K562 (cell line): ENCODE data around the gene GRIN1. TPM values are rescaled to one million over a fixed set of nuclear protein-coding genes. Genes with fewer than 3 reads are reported as not detected.

Source experiments
- EWSR1 ChIP-seq: fragments of 450-650 bp; IDR thresholded peaks from 2 replicates; pipeline ENCODE4 v1.6.1; 2018; ENCODE audit warnings: borderline replicate concordance, mild to moderate bottlenecking, low read depth, moderate library complexity; ENCODE audit not compliant: partially characterized antibody
- NFRKB ChIP-seq: fragments of 450-650 bp; IDR thresholded peaks from 2 replicates; pipeline ENCODE4 v1.6.1; 2016; ENCODE audit warnings: low read depth
- ZNF232 ChIP-seq: sonication (generic); formaldehyde crosslinking; IDR thresholded peaks from 2 replicates; pipeline ENCODE4 v1.8.0; 2022; ENCODE audit warnings: mild to moderate bottlenecking, missing genetic modification reagents
- polyA plus RNA-seq, 8 experiments: library from polyadenylated mRNA; depleted of rRNA in 4 of 8; stranded (reverse) in 5 of 8; unstranded in 3 of 8; fragments of >200 nt; fragmentation: Nextera tagmentation in 2 of 8; fragmentation: Illumina TruSeq in 1 of 8; extraction: Ambion mirVana in 2 of 8; extraction: Trizol in 1 of 8; gene quantifications; 2 replicates each; pipeline versions ENCODE4 v1.2.1 to v1.2.3, GENCODE V29; 2011 to 2014; ENCODE audit warnings: inconsistent platforms in 1 of 8, missing spikeins in 1 of 8
- total RNA-seq, 7 experiments: library from RNA; depleted of rRNA in 6 of 7; stranded (reverse); fragments of >200 nt in 6 of 7; fragmentation: Illumina TruSeq in 2 of 7; extraction: Trizol in 2 of 7; gene quantifications; 2 replicates each; pipeline versions ENCODE4 v1.2.1 to v1.2.3, GENCODE V29; 2011 to 2021; ENCODE audit warnings: low replicate concordance in 1 of 7
- TF ChIP-seq, protein P1 (sequence below): fragments of 200-600 bp; sonication (generic); IDR thresholded peaks from one replicate; pipeline ENCODE4 v1.6.1; 2012; ENCODE audit warnings: mild to moderate bottlenecking, low read depth, low read length, inconsistent platforms
- TF ChIP-seq, protein P2 (sequence below), 2 experiments: fragments of 450-650 bp in 1 of 2; sonication (generic) in 1 of 2; formaldehyde crosslinking in 1 of 2; IDR thresholded peaks; 2 replicates each; pipeline versions ENCODE4 v1.7.1 to v1.9.0; 2016 to 2022; ENCODE audit warnings: inconsistent platforms in 1 of 2, mild to moderate bottlenecking in 1 of 2, missing genetic modification reagents in 1 of 2

The GRIN1 gene
- total and polyA plus RNA-seq, 9 of the 15 experiments (the other 6 are each of a cell fraction or from before 2014, with no cell fraction given): 0.03 to 0.35 (median 0.16) TPM; not detected in 6

DNA sequence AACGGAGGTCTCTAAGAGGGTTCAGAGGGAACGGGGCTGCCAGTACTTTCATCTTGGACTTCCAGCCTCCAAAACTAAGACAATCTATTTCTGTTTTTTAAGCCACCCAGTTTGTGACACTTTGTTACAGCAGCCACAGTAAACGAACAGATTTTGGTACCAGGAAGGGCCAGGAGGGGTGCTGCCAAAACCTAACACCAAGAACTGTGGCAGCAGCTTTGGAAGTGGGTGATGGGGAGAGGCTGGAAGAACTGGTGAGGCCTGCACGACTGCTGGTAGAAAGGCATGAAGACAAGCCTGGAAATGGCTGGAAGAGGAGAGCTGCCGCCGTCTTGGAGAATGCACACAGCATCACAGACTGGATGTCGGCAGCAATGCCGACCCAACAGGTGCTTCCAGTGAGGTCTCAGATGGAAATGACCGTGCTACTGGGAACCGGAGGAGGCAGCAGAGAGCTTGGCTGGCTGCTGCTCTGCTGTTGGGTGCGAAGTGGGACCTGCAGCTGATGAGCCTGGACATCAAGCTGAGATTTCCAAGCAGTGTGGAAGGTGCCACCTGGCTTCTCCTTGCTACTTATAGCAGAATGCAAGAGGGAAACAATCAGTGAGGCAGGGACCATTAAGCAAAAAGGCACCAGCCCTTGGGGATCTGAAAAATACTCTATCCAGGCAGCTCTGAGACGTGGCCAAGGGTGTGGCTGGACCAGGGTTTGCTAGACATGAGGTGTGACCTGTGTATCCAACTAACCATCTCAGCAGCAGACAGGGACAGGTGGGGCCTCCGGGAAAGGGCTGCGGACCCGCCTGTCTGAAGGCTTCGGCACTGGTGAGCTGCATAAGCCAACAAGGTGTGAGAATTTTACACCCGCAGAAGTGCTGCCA, 37.6 kb downstream of the GRIN1 start (continued):
- TF ChIP-seq, protein P1, sequence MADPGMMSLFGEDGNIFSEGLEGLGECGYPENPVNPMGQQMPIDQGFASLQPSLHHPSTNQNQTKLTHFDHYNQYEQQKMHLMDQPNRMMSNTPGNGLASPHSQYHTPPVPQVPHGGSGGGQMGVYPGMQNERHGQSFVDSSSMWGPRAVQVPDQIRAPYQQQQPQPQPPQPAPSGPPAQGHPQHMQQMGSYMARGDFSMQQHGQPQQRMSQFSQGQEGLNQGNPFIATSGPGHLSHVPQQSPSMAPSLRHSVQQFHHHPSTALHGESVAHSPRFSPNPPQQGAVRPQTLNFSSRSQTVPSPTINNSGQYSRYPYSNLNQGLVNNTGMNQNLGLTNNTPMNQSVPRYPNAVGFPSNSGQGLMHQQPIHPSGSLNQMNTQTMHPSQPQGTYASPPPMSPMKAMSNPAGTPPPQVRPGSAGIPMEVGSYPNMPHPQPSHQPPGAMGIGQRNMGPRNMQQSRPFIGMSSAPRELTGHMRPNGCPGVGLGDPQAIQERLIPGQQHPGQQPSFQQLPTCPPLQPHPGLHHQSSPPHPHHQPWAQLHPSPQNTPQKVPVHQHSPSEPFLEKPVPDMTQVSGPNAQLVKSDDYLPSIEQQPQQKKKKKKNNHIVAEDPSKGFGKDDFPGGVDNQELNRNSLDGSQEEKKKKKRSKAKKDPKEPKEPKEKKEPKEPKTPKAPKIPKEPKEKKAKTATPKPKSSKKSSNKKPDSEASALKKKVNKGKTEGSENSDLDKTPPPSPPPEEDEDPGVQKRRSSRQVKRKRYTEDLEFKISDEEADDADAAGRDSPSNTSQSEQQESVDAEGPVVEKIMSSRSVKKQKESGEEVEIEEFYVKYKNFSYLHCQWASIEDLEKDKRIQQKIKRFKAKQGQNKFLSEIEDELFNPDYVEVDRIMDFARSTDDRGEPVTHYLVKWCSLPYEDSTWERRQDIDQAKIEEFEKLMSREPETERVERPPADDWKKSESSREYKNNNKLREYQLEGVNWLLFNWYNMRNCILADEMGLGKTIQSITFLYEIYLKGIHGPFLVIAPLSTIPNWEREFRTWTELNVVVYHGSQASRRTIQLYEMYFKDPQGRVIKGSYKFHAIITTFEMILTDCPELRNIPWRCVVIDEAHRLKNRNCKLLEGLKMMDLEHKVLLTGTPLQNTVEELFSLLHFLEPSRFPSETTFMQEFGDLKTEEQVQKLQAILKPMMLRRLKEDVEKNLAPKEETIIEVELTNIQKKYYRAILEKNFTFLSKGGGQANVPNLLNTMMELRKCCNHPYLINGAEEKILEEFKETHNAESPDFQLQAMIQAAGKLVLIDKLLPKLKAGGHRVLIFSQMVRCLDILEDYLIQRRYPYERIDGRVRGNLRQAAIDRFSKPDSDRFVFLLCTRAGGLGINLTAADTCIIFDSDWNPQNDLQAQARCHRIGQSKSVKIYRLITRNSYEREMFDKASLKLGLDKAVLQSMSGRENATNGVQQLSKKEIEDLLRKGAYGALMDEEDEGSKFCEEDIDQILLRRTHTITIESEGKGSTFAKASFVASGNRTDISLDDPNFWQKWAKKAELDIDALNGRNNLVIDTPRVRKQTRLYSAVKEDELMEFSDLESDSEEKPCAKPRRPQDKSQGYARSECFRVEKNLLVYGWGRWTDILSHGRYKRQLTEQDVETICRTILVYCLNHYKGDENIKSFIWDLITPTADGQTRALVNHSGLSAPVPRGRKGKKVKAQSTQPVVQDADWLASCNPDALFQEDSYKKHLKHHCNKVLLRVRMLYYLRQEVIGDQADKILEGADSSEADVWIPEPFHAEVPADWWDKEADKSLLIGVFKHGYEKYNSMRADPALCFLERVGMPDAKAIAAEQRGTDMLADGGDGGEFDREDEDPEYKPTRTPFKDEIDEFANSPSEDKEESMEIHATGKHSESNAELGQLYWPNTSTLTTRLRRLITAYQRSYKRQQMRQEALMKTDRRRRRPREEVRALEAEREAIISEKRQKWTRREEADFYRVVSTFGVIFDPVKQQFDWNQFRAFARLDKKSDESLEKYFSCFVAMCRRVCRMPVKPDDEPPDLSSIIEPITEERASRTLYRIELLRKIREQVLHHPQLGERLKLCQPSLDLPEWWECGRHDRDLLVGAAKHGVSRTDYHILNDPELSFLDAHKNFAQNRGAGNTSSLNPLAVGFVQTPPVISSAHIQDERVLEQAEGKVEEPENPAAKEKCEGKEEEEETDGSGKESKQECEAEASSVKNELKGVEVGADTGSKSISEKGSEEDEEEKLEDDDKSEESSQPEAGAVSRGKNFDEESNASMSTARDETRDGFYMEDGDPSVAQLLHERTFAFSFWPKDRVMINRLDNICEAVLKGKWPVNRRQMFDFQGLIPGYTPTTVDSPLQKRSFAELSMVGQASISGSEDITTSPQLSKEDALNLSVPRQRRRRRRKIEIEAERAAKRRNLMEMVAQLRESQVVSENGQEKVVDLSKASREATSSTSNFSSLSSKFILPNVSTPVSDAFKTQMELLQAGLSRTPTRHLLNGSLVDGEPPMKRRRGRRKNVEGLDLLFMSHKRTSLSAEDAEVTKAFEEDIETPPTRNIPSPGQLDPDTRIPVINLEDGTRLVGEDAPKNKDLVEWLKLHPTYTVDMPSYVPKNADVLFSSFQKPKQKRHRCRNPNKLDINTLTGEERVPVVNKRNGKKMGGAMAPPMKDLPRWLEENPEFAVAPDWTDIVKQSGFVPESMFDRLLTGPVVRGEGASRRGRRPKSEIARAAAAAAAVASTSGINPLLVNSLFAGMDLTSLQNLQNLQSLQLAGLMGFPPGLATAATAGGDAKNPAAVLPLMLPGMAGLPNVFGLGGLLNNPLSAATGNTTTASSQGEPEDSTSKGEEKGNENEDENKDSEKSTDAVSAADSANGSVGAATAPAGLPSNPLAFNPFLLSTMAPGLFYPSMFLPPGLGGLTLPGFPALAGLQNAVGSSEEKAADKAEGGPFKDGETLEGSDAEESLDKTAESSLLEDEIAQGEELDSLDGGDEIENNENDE: no peak
- TF ChIP-seq, protein P2, sequence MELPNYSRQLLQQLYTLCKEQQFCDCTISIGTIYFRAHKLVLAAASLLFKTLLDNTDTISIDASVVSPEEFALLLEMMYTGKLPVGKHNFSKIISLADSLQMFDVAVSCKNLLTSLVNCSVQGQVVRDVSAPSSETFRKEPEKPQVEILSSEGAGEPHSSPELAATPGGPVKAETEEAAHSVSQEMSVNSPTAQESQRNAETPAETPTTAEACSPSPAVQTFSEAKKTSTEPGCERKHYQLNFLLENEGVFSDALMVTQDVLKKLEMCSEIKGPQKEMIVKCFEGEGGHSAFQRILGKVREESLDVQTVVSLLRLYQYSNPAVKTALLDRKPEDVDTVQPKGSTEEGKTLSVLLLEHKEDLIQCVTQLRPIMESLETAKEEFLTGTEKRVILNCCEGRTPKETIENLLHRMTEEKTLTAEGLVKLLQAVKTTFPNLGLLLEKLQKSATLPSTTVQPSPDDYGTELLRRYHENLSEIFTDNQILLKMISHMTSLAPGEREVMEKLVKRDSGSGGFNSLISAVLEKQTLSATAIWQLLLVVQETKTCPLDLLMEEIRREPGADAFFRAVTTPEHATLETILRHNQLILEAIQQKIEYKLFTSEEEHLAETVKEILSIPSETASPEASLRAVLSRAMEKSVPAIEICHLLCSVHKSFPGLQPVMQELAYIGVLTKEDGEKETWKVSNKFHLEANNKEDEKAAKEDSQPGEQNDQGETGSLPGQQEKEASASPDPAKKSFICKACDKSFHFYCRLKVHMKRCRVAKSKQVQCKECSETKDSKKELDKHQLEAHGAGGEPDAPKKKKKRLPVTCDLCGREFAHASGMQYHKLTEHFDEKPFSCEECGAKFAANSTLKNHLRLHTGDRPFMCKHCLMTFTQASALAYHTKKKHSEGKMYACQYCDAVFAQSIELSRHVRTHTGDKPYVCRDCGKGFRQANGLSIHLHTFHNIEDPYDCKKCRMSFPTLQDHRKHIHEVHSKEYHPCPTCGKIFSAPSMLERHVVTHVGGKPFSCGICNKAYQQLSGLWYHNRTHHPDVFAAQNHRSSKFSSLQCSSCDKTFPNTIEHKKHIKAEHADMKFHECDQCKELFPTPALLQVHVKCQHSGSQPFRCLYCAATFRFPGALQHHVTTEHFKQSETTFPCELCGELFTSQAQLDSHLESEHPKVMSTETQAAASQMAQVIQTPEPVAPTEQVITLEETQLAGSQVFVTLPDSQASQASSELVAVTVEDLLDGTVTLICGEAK (IDR thresholded peaks at IDR 0.05): no peak
- TF ChIP-seq, protein P2 (CRISPR knock-in tag; IDR thresholded peaks at IDR 0.05): no peak
- TF ChIP-seq NFRKB: no peak
- TF ChIP-seq ZNF232: no peak
- TF ChIP-seq EWSR1: no peak
